Epithelial cell of esophagus (primary cell): ENCODE measurements around the gene NHEJ1.

Experiments used
- DNase-seq: peaks from one replicate; pipeline ENCODE4 v3.0.0; 2010; ENCODE audit warnings: low read depth
- H3K4me3 ChIP-seq: 2 replicates; pipeline ENCODE4 v1.5.1; 2011; ENCODE audit warnings: mild to moderate bottlenecking, low read length, control low read depth
- TF ChIP-seq, protein P1 (sequence below): IDR thresholded peaks from 2 replicates; pipeline ENCODE4 v1.5.1; 2011; ENCODE audit warnings: low read depth, mild to moderate bottlenecking, low read length, control low read depth, inconsistent platforms; ENCODE audit not compliant: insufficient read depth; ENCODE audit errors: missing control alignments

Gene NHEJ1

DNA sequence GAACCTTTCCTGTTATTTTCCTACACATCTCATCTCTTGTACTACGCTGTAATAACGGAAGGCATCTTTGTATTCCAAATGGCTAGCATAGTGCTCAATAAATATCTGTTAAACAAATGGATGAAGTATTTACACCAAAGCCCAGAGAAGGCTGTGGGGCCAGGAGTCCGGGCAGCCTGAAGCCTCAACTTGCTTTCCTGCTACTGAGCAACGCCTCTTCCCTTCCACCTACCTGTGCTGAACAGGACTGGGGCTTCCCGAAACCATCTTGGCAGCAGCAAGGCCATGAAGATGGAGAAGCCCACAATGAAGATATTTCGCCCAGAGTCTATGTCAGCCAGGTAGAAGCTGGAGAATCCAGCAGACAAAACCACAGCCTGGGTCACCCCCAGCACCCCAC, 2.5 kb upstream of the NHEJ1 start:
- H3K4me3 ChIP-seq, result no peak overlapping the region
- TF ChIP-seq, protein P1, sequence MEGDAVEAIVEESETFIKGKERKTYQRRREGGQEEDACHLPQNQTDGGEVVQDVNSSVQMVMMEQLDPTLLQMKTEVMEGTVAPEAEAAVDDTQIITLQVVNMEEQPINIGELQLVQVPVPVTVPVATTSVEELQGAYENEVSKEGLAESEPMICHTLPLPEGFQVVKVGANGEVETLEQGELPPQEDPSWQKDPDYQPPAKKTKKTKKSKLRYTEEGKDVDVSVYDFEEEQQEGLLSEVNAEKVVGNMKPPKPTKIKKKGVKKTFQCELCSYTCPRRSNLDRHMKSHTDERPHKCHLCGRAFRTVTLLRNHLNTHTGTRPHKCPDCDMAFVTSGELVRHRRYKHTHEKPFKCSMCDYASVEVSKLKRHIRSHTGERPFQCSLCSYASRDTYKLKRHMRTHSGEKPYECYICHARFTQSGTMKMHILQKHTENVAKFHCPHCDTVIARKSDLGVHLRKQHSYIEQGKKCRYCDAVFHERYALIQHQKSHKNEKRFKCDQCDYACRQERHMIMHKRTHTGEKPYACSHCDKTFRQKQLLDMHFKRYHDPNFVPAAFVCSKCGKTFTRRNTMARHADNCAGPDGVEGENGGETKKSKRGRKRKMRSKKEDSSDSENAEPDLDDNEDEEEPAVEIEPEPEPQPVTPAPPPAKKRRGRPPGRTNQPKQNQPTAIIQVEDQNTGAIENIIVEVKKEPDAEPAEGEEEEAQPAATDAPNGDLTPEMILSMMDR, result no peak
- DNase-seq, result no peak

DNA sequence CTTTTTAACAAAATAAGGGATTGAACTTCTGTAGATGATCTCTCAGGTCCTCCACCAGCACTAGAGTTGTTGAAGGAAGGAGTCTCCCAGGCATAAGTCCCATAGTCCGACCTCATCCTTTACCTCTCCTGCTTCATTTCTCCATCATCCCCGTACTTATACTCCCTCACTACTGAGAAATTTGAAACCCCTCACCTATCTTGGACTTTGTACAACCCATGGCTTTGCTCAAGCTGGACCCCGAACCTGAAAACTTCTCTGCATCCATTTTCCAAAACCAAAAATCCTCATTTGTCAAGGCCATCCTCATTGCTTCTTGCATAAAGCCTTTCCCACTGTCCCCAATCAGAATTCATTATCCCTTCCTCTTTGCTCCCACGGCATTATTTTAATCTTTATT, 482 bp upstream of the NHEJ1 start:
- no peak for DNase-seq

DNA sequence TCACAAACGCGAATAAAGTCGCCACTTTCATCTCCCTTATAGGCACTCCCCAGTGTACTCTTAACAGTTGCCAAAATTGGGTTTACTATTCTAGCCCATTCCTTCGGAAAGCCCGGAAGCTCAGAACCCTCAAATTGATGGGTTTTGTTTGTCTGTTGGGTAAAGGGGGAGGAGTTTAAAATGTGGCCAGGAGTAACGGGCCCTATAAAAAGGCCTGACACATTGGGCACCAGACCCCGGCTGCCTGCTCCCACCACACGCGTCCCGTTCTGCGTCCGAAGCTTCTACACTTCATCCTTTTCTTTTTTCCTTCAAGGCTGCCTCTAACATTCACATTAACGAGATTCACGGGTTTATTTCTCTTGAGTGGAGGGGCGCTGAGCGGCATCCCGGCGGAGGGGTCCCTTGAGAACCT, 837 bp downstream of the NHEJ1 start:
- TF ChIP-seq, protein P1, result no peak
- peak overlapping the region; percentile 65 for H3K4me3 ChIP-seq
- no peak for DNase-seq

More for the DNA sequence above, 482 bp upstream of the NHEJ1 start:
- TF ChIP-seq, protein P1, result no peak
- H3K4me3 ChIP-seq, result peak overlapping the region; percentile 65

DNA sequence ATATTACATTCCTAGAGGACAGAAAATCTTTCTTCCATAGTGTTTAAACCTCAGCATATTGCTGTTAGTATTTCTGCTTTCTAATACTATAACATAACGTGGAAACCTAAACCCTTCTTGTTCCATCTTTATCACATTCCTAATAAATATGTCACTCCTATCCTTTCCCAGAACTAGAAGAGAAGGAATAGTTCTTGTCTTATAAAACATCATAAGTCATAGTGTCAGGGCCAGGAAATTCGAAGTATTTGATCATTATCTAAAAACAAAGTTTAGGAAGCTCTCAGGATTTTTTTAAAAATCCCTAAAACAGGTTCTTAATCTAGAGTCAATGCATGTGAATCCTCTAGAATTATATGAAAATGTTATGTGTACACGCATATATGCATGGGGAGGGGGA, 2.0 kb downstream of the NHEJ1 start:
- TF ChIP-seq, protein P1, result no peak
- no peak for DNase-seq
- H3K4me3 ChIP-seq, result no peak overlapping the region

DNA sequence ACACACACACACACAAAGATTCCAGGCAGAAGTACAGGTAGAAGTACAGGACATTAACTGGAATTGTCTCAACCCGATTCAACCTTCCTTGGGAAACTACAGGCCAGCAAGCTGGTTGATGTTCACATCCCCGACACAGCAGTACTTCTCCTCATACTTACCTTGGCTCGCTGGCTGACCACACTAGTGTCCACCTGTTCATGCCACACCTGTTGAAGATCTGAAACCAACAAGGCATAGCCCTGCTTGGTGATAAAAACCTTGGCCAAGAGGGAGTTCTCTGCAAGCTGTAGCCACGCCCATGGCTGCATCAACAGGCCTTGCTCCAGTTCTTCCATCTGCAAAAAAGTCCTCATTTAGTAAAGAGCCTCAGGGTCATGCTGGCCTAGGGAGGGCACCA, 2.6 kb downstream of the NHEJ1 start:
- H3K4me3 ChIP-seq, result no peak overlapping the region
- TF ChIP-seq, protein P1, result no peak
- DNase-seq, result no peak

DNA sequence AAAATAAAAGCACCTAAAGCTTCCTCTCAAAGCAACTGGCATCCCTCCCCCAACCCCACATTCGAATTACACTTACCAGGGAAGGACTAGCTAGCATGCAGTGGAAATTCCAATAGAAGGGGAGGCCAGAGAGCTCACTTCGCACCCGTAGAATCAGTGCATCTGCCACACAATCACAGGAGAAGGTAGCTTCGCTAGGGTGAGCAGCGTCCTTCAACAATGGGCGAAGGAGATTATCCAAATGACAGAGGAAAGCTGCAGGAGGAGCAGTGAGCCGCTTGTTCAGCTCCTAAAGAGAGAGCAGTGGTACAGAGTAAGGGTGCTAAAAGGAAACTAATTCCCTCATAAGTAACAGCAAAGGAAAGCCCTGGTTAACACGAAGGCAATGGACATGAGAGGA, 3.2 kb downstream of the NHEJ1 start:
- DNase-seq, result no peak
- no peak overlapping the region for H3K4me3 ChIP-seq
- TF ChIP-seq, protein P1, result no peak

DNA sequence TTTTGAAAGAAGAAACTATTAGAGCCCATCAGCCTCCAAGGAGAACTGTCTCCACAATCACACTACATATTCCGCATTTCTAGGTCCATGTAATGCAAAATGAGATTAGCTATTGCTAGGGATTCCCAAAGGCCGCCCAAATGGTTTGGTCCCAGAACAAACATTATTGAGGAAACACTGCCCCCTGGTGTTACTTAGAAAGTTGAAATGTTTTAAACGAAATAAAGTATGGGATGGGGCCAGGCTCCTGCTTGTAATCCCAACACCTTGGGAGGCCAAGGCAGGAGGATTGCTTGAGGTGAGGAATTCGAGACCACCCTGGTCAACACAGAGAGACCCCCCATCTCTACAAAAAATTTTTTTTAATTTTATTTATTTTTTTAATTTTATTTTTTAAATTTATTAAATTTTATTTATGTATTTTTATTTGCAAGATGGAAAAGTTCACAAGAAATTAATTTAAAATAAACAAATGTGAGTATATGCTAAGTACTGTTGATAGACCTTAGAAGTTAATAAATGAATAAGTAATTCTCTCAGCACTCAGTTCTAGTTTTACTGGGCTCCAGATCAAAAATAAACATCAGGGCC, 5.5 kb downstream of the NHEJ1 start:
- DNase-seq, result peak; percentile 75
- TF ChIP-seq, protein P1, result peak; percentile 41
- no peak overlapping the region for H3K4me3 ChIP-seq
